Body of pancreas (tissue), 4 donors: ENCODE measurements around the gene PERM1. TPM values are rescaled to one million over a fixed set of nuclear protein-coding genes. Genes with fewer than 3 reads are reported as not detected.

Source experiments
- ATAC-seq: fragments of 150-250 bp; one replicate; pipeline ENCODE4 v1.9.1; 2016
- DNase-seq, 4 donors: peaks; one replicate each; pipeline ENCODE4 v3.0.0-alpha.2; 2019
- H3K27ac ChIP-seq, 4 donors: fragments of 200-600 bp; sonication (generic); 1 replicate in 3 of 4; 2 replicates in 1 of 4; pipeline versions ENCODE4 v1.5.1 to v1.6.1; 2016 to 2019; ENCODE audit warnings: mild to moderate bottlenecking in 1 of 4, mixed read lengths in 1 of 4, moderate library complexity in 1 of 4
- H3K27me3 ChIP-seq, 2 donors: fragments of 200-600 bp; sonication (generic); one replicate each; pipeline ENCODE4 v1.6.0; 2016; ENCODE audit warnings: mild to moderate bottlenecking in 1 of 2
- H3K36me3 ChIP-seq, 2 donors: fragments of 200-600 bp; sonication (generic); replicated peaks in 1 of 2; 2 replicates each; pipeline ENCODE4 v1.5.1; 2016; ENCODE audit warnings: low read depth in 2 of 2; ENCODE audit not compliant: insufficient read depth in 1 of 2
- H3K4me1 ChIP-seq: fragments of 200-600 bp; sonication (generic); one replicate; pipeline ENCODE4 v1.6.0; 2016
- H3K4me3 ChIP-seq, 2 donors: fragments of 200-600 bp; sonication (generic); 1 replicate in 1 of 2; 2 replicates in 1 of 2; pipeline ENCODE4 v1.5.1; 2016 to 2019
- H3K9me3 ChIP-seq, 3 donors: fragments of 200-600 bp; sonication (generic); 1 replicate in 2 of 3; 2 replicates in 1 of 3; pipeline ENCODE4 v1.5.1; 2016
- POLR2A ChIP-seq, 3 donors: fragments of 450-650 bp; IDR thresholded peaks; one replicate each; pipeline ENCODE4 v1.6.1; 2016; ENCODE audit warnings: antibody characterized with exemption in 3 of 3, mild to moderate bottlenecking in 2 of 3
- WGBS, 2 donors: methylation state at CpG; one replicate each; pipeline ENCODE4 v1.1.5; 2017; 5-methylcytosine and 5-hydroxymethylcytosine counted together
- intact Hi-C: fragments of 100-400 bp; cut with DNase I; formaldehyde crosslinking; loops from one replicate; pipeline ENCODE4 v1.15.1; 2023
- total RNA-seq, 2 donors: library from RNA; depleted of rRNA; stranded (reverse); fragments of >200 nt; gene quantifications; one replicate each; pipeline ENCODE4 v1.1.0, GENCODE V29; 2016
- TF ChIP-seq, protein P1 (sequence below), 7 experiments: fragments of 450-650 bp in 4 of 7; fragments of 200-600 bp in 3 of 7; sonication (generic) in 3 of 7; IDR thresholded peaks; one replicate each; pipeline ENCODE4 v1.5.1; 2016 to 2019; ENCODE audit warnings: antibody characterized with exemption in 7 of 7

PERM1 gene
- total RNA-seq, 2 donors from 2014 or later: not detected

GRCh38 chr1:964691-965525 lies 17.0 kb downstream of the PERM1 start:
- no peak overlapping the region for H3K27ac ChIP-seq
- H3K27me3 ChIP-seq: no peaks in the 10 kb centered on the region
- TF ChIP-seq POLR2A (IDR thresholded peaks at IDR 0.05): no peak
- TF ChIP-seq, protein P1, sequence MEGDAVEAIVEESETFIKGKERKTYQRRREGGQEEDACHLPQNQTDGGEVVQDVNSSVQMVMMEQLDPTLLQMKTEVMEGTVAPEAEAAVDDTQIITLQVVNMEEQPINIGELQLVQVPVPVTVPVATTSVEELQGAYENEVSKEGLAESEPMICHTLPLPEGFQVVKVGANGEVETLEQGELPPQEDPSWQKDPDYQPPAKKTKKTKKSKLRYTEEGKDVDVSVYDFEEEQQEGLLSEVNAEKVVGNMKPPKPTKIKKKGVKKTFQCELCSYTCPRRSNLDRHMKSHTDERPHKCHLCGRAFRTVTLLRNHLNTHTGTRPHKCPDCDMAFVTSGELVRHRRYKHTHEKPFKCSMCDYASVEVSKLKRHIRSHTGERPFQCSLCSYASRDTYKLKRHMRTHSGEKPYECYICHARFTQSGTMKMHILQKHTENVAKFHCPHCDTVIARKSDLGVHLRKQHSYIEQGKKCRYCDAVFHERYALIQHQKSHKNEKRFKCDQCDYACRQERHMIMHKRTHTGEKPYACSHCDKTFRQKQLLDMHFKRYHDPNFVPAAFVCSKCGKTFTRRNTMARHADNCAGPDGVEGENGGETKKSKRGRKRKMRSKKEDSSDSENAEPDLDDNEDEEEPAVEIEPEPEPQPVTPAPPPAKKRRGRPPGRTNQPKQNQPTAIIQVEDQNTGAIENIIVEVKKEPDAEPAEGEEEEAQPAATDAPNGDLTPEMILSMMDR (IDR thresholded peaks at IDR 0.05): no peak
- H3K4me3 ChIP-seq: no peak overlapping the region
- ATAC-seq: no peak
- no peaks in the 10 kb centered on the region for H3K9me3 ChIP-seq
- DNase-seq: no peak
- H3K4me1 ChIP-seq: peaks cover 30% of the 10 kb centered on the region
- H3K36me3 ChIP-seq: no peaks in the 10 kb centered on the region
- WGBS, 2 donors: 91 to 93% methylated on average over 21 to 35 of the region's 51 CpGs
- intact Hi-C loops: no loop called here

DNA sequence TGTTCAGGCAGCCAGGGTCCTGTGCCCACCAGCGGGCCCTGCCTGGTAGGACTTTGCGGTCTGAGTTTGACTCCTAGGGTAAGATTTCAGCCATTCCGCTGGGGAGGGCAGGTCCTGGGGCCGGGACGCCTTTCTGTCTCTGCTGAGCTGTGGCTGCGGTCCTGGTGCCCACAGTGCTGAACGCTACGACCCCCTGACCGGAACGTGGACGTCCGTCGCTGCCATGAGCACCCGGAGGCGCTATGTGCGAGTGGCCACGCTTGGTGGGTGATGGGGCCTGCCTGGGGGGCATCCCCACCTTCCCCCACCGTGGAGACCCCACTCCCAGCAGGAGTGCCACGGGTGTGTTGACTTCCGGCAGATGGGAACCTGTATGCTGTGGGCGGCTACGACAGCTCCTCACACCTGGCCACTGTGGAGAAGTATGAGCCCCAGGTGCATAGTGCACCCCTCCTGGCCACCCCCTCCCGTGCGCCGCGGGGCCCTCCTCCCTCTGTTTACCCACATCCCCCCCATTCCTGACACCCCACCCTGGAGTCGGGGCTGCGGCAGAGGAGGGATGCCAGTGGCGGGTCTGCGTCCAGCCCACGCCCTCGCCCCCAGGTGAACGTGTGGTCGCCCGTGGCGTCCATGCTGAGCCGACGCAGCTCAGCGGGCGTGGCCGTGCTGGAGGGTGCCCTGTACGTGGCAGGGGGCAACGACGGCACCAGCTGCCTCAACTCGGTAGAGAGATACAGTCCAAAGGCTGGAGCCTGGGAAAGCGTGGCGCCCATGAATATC lies 18.0 kb downstream of the PERM1 start:
- H3K9me3 ChIP-seq: no peaks in the 10 kb centered on the region
- intact Hi-C loops: no loop called here
- no peaks in the 10 kb centered on the region for H3K27me3 ChIP-seq
- H3K4me1 ChIP-seq: peaks cover 37% of the 10 kb centered on the region
- ATAC-seq: no peak
- no peak overlapping the region for H3K4me3 ChIP-seq
- no peak overlapping the region for H3K27ac ChIP-seq
- H3K36me3 ChIP-seq: no peaks in the 10 kb centered on the region
- WGBS, 2 donors: 90 to 95% methylated on average over 17 to 28 of the region's 47 CpGs
- TF ChIP-seq POLR2A (IDR thresholded peaks at IDR 0.05): no peak
- TF ChIP-seq, protein P1 (IDR thresholded peaks at IDR 0.05): no peak
- DNase-seq: no peak

DNA sequence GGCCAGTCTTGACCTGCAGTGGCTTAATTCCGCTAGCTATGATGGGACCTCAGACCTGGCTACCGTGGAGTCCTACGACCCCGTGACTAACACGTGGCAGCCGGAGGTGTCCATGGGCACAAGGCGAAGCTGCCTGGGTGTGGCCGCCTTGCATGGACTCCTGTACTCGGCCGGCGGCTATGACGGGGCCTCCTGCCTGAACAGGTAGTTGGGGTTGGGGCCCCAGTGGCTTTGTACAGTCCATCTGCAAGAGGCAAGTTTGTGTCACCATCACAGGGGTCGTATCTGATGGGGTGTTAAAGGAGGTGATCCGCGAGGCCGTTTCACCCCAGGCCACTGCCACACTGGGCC lies 18.6 kb downstream of the PERM1 start:
- ATAC-seq (no peak), DNase-seq (no peak)
- H3K4me1 ChIP-seq: peaks cover 40% of the 10 kb centered on the region
- no peak overlapping the region for H3K27ac ChIP-seq
- no peaks in the 10 kb centered on the region for H3K27me3 ChIP-seq
- no peaks in the 10 kb centered on the region for H3K36me3 ChIP-seq
- H3K4me3 ChIP-seq: no peak overlapping the region
- no peaks in the 10 kb centered on the region for H3K9me3 ChIP-seq
- 90% methylated on average over 2 to 16 of the region's 16 CpGs for WGBS, 2 donors
- TF ChIP-seq POLR2A (IDR thresholded peaks at IDR 0.05): no peak
- TF ChIP-seq, protein P1 (IDR thresholded peaks at IDR 0.05): no peak
- intact Hi-C loops: no loop called here

DNA sequence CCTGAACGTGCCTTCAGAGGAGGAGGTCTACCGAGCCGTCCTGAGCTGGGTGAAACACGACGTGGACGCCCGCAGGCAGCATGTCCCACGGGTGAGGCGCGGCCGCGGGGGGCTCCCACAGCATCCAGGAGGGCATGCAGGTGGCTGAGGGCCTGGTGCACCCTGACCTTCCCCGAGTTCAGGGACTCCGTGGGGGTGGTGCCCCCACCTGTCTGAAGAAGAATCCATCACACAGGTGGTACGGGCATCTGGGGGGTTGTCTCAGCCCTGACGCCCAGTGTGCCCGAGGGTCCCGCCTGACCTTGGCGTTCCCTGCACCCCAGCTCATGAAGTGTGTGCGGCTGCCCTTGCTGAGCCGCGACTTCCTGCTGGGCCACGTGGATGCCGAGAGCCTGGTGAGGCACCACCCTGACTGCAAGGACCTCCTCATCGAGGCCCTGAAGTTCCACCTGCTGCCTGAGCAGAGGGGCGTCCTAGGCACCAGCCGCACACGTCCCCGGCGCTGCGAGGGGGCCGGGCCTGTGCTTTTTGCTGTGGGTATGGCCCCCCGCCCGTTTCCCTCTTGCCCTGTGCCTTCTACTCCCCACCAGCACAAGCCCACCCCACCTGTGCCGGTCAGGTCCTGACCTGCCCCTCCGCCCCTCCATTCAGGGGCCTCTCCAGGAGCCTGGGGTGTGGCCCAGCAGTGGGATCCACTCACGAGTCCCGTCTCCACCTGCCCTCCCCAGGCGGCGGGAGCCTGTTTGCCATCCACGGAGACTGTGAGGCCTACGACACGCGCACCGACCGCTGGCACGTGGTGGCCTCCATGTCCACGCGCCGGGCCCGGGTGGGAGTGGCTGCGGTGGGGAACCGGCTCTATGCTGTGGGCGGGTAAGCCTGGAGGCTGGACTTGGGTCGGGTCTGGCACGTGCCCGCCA lies 19.3 kb downstream of the PERM1 start:
- WGBS, 2 donors: 95 to 96% methylated on average over 27 to 42 of the region's 57 CpGs
- no peak for TF ChIP-seq POLR2A (IDR thresholded peaks at IDR 0.05)
- TF ChIP-seq, protein P1 (IDR thresholded peaks at IDR 0.05): no peak
- Histone ChIP-seq H3K27me3 (no peaks in the 10 kb centered on the region), H3K4me1 (peaks cover 42% of the 10 kb centered on the region), H3K4me3 (no peak overlapping the region), H3K36me3 (no peaks in the 10 kb centered on the region), H3K27ac (no peak overlapping the region), H3K9me3 (no peaks in the 10 kb centered on the region)
- intact Hi-C loops: no loop called here
- no peak for DNase-seq
- no peak for ATAC-seq
